ENCODE measurements around the gene U2SURP. TPM values are rescaled to one million over a fixed set of nuclear protein-coding genes. Genes with fewer than 3 reads are reported as not detected.

Gene U2SURP
- total and polyA plus RNA-seq, 10 of the 15 experiments (the other 5 are each of a cell fraction or from before 2014, with no cell fraction given), result 76.3 to 277 (median 150) TPM

DNA sequence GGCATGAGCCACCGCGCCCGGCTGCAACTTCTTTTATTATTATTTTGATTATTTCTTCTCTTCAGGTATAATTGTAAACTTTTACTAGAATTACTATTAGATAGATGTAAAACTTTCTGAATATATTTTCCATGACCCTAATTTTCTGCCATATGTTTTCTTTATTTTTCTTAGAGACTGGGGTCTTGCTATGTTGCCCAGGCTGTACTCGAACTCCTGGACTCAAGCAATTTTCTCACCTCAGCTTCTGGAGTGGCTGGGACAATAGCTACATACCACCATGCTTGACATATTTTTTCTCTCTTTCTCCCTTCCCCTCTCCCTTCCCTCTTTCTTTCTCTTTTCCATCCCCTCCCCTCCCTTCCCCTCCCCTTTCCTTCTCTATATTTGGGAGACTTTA lies 88.6 kb downstream of the U2SURP start (continued):
- TF ChIP-seq, protein P1, sequence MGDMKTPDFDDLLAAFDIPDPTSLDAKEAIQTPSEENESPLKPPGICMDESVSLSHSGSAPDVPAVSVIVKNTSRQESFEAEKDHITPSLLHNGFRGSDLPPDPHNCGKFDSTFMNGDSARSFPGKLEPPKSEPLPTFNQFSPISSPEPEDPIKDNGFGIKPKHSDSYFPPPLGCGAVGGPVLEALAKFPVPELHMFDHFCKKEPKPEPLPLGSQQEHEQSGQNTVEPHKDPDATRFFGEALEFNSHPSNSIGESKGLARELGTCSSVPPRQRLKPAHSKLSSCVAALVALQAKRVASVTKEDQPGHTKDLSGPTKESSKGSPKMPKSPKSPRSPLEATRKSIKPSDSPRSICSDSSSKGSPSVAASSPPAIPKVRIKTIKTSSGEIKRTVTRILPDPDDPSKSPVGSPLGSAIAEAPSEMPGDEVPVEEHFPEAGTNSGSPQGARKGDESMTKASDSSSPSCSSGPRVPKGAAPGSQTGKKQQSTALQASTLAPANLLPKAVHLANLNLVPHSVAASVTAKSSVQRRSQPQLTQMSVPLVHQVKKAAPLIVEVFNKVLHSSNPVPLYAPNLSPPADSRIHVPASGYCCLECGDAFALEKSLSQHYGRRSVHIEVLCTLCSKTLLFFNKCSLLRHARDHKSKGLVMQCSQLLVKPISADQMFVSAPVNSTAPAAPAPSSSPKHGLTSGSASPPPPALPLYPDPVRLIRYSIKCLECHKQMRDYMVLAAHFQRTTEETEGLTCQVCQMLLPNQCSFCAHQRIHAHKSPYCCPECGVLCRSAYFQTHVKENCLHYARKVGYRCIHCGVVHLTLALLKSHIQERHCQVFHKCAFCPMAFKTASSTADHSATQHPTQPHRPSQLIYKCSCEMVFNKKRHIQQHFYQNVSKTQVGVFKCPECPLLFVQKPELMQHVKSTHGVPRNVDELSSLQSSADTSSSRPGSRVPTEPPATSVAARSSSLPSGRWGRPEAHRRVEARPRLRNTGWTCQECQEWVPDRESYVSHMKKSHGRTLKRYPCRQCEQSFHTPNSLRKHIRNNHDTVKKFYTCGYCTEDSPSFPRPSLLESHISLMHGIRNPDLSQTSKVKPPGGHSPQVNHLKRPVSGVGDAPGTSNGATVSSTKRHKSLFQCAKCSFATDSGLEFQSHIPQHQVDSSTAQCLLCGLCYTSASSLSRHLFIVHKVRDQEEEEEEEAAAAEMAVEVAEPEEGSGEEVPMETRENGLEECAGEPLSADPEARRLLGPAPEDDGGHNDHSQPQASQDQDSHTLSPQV (IDR thresholded peaks at IDR 0.05), result no peak
- TF ChIP-seq SMARCA5 (IDR thresholded peaks at IDR 0.05) (no peak), ZZZ3 (IDR thresholded peaks at IDR 0.05; ENCODE audit: control insufficient read depth, insufficient read length, low read depth) (no peak), MYB (IDR thresholded peaks at IDR 0.05; ENCODE audit: borderline replicate concordance, low read depth, low read length) (no peak)

- H2AFZ ChIP-seq (ENCODE audit: control insufficient read depth, low read depth, low read length), result no peak overlapping the region
- H3K27me3 ChIP-seq (replicated peaks in 1 of 2; ENCODE audit: control insufficient read depth in 2 of 2, insufficient read depth in 2 of 2, low read length in 1 of 2), result no peaks in the 10 kb centered on the region
- no peaks in the 10 kb centered on the region for H3K4me1 ChIP-seq (ENCODE audit: control insufficient read depth, insufficient read depth, low read length)
- no peaks in the 10 kb centered on the region for H4K20me1 ChIP-seq (ENCODE audit: control insufficient read depth, insufficient read depth)
- H3K79me2 ChIP-seq (ENCODE audit: control insufficient read depth, insufficient read depth, low read length), result no peaks in the 10 kb centered on the region
- ATAC-seq, result no peak
- intact Hi-C loops (cut with micrococcal nuclease; ENCODE audit: unreplicated experiment), result no loop called here
- CTCF ChIA-PET, result no interaction called here
- H3K4me2 ChIP-seq (ENCODE audit: control insufficient read depth, insufficient read depth), result no peak overlapping the region
- no peak for DNase-seq (ENCODE audit: low read depth, low spot score)
- no peak overlapping the region for H3K9ac ChIP-seq (ENCODE audit: control insufficient read depth, insufficient read depth, low read length)
- TF ChIP-seq HDAC2 (IDR thresholded peaks at IDR 0.05), result no peak
- no peak for TF ChIP-seq TCF3 (IDR thresholded peaks at IDR 0.05; ENCODE audit: borderline replicate concordance, insufficient read depth, low read depth, low read length)
- TF ChIP-seq FOXM1 (IDR thresholded peaks at IDR 0.05; ENCODE audit: low read depth, low read length), result no peak
- no peak for TF ChIP-seq CBX5 (IDR thresholded peaks at IDR 0.05; ENCODE audit: low read depth)
- POLR2A ChIA-PET, result no interaction called here
- H3K36me3 ChIP-seq (ENCODE audit: control insufficient read depth in 2 of 2, insufficient read depth in 2 of 2, low read length in 1 of 2), result no peaks in the 10 kb centered on the region
- RAD21 ChIA-PET (ENCODE audit: unreplicated experiment), result no interaction called here
- BruUV-seq (replicated peaks), result no TSS peak
- no peak overlapping the region for H3K27ac ChIP-seq (ENCODE audit: control insufficient read depth, insufficient read depth)
- in situ Hi-C loops (cut with MboI), result no loop called here
- peaks cover 2% of the 10 kb centered on the region; the same call in 1 of the 3 replicates for H3K9me3 ChIP-seq (replicated peaks; ENCODE audit: control insufficient read depth, insufficient read depth, low read length)
- SMC1A ChIA-PET (ENCODE audit: uncharacterized antibody, unreplicated experiment), result interaction anchor here (0.6 to 1.3 kb wide), 2 partner anchors 9 to 131 kb away, joined by 3 to 7 read pairs; no protein-coding TSS in a partner anchor
- 74% methylated on average over 5 of the region's 5 CpGs for WGBS (ENCODE audit: insufficient coverage, insufficient replicate concordance, low lambda C conversion rate, missing lambda C conversion rate)
- H3K4me3 ChIP-seq, result no peak overlapping the region
- no peak for FAIRE-seq
Observed at GRCh38 chr3:143090486-143090885, 89.1 kb downstream of the U2SURP start.
